Epithelial cell of esophagus (primary cell): Measurements from ENCODE around the gene KCNQ2.

Source experiments
- DNase-seq: peaks from one replicate; pipeline ENCODE4 v3.0.0; 2010; ENCODE audit warnings: low read depth
- H3K4me3 ChIP-seq: 2 replicates; pipeline ENCODE4 v1.5.1; 2011; ENCODE audit warnings: mild to moderate bottlenecking, low read length, control low read depth
- CTCF ChIP-seq: IDR thresholded peaks from 2 replicates; pipeline ENCODE4 v1.5.1; 2011; ENCODE audit warnings: low read depth, mild to moderate bottlenecking, low read length, control low read depth, inconsistent platforms; ENCODE audit not compliant: insufficient read depth; ENCODE audit errors: missing control alignments

KCNQ2 gene

DNA sequence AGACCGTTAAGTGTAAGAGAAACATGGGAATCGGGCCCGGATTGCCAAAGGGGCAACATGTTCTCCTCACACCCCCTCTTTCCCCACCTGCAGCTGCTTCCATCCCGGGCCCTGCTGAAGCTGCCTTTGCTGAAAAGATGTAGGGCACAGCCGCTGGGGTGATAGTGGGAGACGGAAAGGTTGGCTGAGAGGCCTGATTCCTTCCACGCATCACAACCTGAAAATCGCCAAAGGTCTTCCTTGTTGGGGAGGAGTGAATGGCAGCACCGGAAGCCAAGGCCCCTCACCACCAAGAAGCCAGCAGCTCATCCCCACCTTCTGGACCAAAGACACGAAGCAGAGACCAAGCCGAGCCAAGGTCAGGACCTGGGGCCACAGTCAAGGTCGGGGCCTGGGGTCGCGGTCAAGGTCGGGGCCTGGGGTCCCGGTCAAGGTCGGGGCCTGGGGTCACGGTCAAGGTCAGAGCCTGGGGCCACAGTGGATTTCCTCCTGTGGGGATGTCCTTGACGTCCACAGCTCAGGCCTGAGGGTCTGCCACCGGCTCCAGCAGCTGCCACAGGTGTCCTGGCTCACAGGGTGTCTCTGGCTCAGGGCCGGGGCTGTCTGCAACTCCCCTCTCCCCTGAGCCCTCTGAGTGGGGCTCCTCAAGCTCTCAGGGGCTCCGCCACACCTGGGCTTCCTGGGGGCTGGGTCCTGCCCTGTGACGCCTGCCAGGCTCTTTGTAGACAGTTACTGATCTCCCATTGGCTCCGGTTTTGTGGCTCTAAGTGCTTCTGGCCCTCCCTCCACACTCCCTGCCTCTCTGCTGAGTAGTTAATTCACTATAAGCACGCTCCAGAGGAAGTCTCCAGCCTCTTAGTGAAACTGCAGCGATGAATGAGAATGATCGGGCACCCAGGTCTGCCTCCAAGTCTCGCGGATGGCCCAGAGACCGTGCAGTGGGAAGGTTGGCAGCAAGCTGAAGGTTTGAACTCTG is 105.8 kb downstream of the KCNQ2 start:
- TF ChIP-seq CTCF, result no peak
- no peak overlapping the region for H3K4me3 ChIP-seq
- DNase-seq, result no peak

GRCh38 chr20:63365601-63366389 is 106.7 kb downstream of the KCNQ2 start:
- DNase-seq, result no peak
- TF ChIP-seq CTCF, result no peak
- no peak overlapping the region for H3K4me3 ChIP-seq

- DNase-seq, result no peak
- H3K4me3 ChIP-seq, result no peak overlapping the region
- TF ChIP-seq CTCF, result no peak
These were observed 107.5 kb downstream of the KCNQ2 start for GRCh38 chr20:63364801-63365585.

- no peak for TF ChIP-seq CTCF
These were observed 108.4 kb downstream of the KCNQ2 start for GRCh38 chr20:63363981-63364561.

DNA sequence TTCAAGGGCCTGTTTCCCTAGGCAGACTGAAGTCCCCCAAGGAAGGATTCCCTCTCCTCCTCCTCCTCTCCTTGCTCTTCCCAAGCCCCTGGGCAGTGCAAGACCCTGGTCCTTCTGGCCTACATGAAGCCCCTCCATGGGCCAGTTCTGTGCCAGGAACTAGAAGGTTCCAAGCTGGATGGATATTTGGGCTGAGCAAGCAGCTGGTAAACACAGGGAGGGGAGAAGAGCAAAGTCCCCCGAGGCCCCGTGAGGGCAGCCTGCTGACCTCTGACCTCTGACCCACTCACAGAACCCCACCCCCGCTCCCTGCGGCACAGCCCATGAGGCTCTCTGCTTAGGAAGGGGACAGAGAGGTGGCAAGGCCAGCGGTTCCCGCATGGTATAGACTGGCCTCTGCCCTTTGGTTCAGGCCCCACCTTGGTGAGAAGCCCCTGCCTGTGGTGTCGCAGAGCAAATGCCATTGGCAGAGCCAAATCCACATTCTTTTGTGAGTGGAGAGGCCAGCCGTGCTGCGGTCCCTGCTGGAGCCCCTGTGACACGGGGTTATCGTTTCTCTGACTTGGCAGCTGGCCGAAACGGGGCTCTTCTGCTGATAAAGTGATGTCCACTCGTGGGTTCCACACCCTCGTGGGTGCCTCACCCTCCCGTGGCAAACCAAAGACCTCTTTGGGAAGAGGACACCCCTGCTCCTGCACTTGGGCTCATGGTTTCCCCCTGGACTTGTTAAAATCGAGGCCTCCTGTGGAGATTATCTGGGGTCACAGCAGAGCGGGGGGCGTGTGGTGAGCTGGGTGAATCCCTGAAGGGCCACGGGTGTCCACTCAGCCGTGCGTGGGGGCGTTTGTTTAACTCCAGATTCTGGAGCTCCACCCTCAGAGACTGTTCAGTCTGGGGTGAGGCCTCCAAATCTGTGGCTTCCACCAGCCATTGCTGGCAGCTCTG is 109.2 kb downstream of the KCNQ2 start:
- no peak overlapping the region for H3K4me3 ChIP-seq
- TF ChIP-seq CTCF, result no peak
- no peak for DNase-seq

More at GRCh38 chr20:63363981-63364561, 108.4 kb downstream of the KCNQ2 start:
- no peak overlapping the region for H3K4me3 ChIP-seq
- DNase-seq, result no peak
